DND-41 (cell line): ENCODE data around the gene MUC6.

Source experiments
- ATAC-seq: fragments of 200-7000 bp; cut with Tn5 transposase; 3 replicates; pipeline ENCODE4 v1.9.1; 2021; ENCODE audit warnings: low read depth; ENCODE audit not compliant: insufficient read depth
- DNase-seq: peaks from one replicate; pipeline ENCODE4 v3.0.0-alpha.2; 2020
- H2AFZ ChIP-seq: 2 replicates; pipeline ENCODE4 v1.6.0; 2012; ENCODE audit warnings: low read depth, low read length
- H3K27ac ChIP-seq: 2 replicates; pipeline ENCODE4 v1.5.1; 2012; ENCODE audit warnings: low read length, inconsistent platforms
- H3K27me3 ChIP-seq: fragments of 200-600 bp; sonication (generic); 2 replicates; pipeline ENCODE4 v1.6.0; 2012; ENCODE audit warnings: low read length, mild to moderate bottlenecking, inconsistent platforms; ENCODE audit not compliant: insufficient read depth, poor library complexity
- H3K36me3 ChIP-seq: 2 replicates; pipeline ENCODE4 v1.5.1; 2012; ENCODE audit warnings: low read length, inconsistent platforms; ENCODE audit not compliant: insufficient read depth
- H3K4me1 ChIP-seq: 2 replicates; pipeline ENCODE4 v1.5.1; 2012; ENCODE audit warnings: mild to moderate bottlenecking, low read length; ENCODE audit not compliant: insufficient read depth
- H3K4me2 ChIP-seq: 2 replicates; pipeline ENCODE4 v1.6.0; 2012; ENCODE audit warnings: mild to moderate bottlenecking, moderate library complexity, low read length, inconsistent platforms; ENCODE audit not compliant: insufficient read depth
- H3K4me3 ChIP-seq, 2 experiments: fragments of 200-600 bp in 1 of 2; shearing (Covaris generic) in 1 of 2; 2 replicates each; pipeline ENCODE4 v1.5.1; 2012 to 2016; ENCODE audit warnings: inconsistent platforms in 2 of 2, low read length in 2 of 2, mild to moderate bottlenecking in 2 of 2, low read depth in 1 of 2, moderate library complexity in 1 of 2
- H3K79me2 ChIP-seq: 2 replicates; pipeline ENCODE4 v1.6.0; 2012; ENCODE audit warnings: low read length, inconsistent platforms; ENCODE audit not compliant: insufficient read depth
- H3K9ac ChIP-seq: 2 replicates; pipeline ENCODE4 v1.6.0; 2012; ENCODE audit warnings: low read depth, mild to moderate bottlenecking, inconsistent platforms, low read length, moderate library complexity
- H3K9me3 ChIP-seq: 2 replicates; pipeline ENCODE4 v1.5.1; 2012; ENCODE audit warnings: low read length, moderate library complexity, mild to moderate bottlenecking, inconsistent platforms; ENCODE audit not compliant: insufficient read depth, severe bottlenecking
- H4K20me1 ChIP-seq: 2 replicates; pipeline ENCODE4 v1.6.0; 2012; ENCODE audit warnings: low read length; ENCODE audit not compliant: insufficient read depth
- CTCF ChIP-seq: IDR thresholded peaks from 2 replicates; pipeline ENCODE4 v1.5.1; 2012; ENCODE audit warnings: borderline replicate concordance, low read length, moderate library complexity, mild to moderate bottlenecking; ENCODE audit not compliant: poor library complexity, severe bottlenecking; ENCODE audit errors: extremely low read depth
- EZH2 ChIP-seq: IDR thresholded peaks from 3 replicates; pipeline ENCODE4 v1.6.1; 2012; ENCODE audit warnings: borderline replicate concordance, low read depth, mild to moderate bottlenecking, moderate library complexity, low read length, inconsistent platforms; ENCODE audit not compliant: severe bottlenecking

Gene MUC6

GRCh38 chr11:1073851-1074243 is 37.3 kb upstream of the MUC6 start:
- TF ChIP-seq CTCF = no peak
- TF ChIP-seq EZH2 = no peak
- H3K9ac ChIP-seq = no peak overlapping the region
- H3K36me3 ChIP-seq = no peaks in the 10 kb centered on the region
- H3K27me3 ChIP-seq = no peaks in the 10 kb centered on the region
- H3K4me2 ChIP-seq = no peak overlapping the region
- H2AFZ ChIP-seq = no peak overlapping the region
- H3K79me2 ChIP-seq = no peaks in the 10 kb centered on the region
- DNase-seq = no peak
- ATAC-seq = no peak
- H3K9me3 ChIP-seq = no peaks in the 10 kb centered on the region
- no peak overlapping the region for H3K4me3 ChIP-seq
- no peak overlapping the region for H3K27ac ChIP-seq
- H3K4me1 ChIP-seq = no peaks in the 10 kb centered on the region
- no peaks in the 10 kb centered on the region for H4K20me1 ChIP-seq

- ATAC-seq (no peak), DNase-seq (no peak)
- Histone ChIP-seq H3K79me2 (no peaks in the 10 kb centered on the region), H4K20me1 (no peaks in the 10 kb centered on the region), H3K27me3 (no peaks in the 10 kb centered on the region), H3K9ac (no peak overlapping the region), H3K27ac (no peak overlapping the region), H3K4me1 (no peaks in the 10 kb centered on the region), H2AFZ (no peak overlapping the region), H3K4me3 (no peak overlapping the region), H3K36me3 (no peaks in the 10 kb centered on the region), H3K4me2 (no peak overlapping the region), H3K9me3 (no peaks in the 10 kb centered on the region)
- TF ChIP-seq EZH2 (no peak), CTCF (no peak)
Observed at GRCh38 chr11:1073261-1073724, 36.8 kb upstream of the MUC6 start.

- Histone ChIP-seq H3K36me3 (no peaks in the 10 kb centered on the region), H4K20me1 (no peaks in the 10 kb centered on the region), H3K4me2 (no peak overlapping the region), H3K79me2 (no peaks in the 10 kb centered on the region), H2AFZ (no peak overlapping the region), H3K27ac (no peak overlapping the region), H3K4me1 (no peaks in the 10 kb centered on the region), H3K9me3 (no peaks in the 10 kb centered on the region), H3K9ac (no peak overlapping the region), H3K27me3 (no peaks in the 10 kb centered on the region), H3K4me3 (no peak overlapping the region)
- TF ChIP-seq EZH2 (no peak), CTCF (no peak)
- DNase-seq = no peak
- no peak for ATAC-seq
Observed at GRCh38 chr11:1072821-1073231, 36.3 kb upstream of the MUC6 start.

GRCh38 chr11:1072116-1072820 is 35.8 kb upstream of the MUC6 start:
- Histone ChIP-seq H3K27ac (no peak overlapping the region), H3K27me3 (no peaks in the 10 kb centered on the region), H3K4me2 (no peak overlapping the region), H3K4me3 (no peak overlapping the region), H3K9me3 (no peaks in the 10 kb centered on the region), H3K4me1 (no peaks in the 10 kb centered on the region), H3K79me2 (no peaks in the 10 kb centered on the region), H2AFZ (no peak overlapping the region), H4K20me1 (no peaks in the 10 kb centered on the region), H3K36me3 (no peaks in the 10 kb centered on the region), H3K9ac (no peak overlapping the region)
- no peak for DNase-seq
- ATAC-seq = no peak
- no peak for TF ChIP-seq CTCF
- no peak for TF ChIP-seq EZH2
